Sigmoid colon (tissue), 4 donors: Measurements from ENCODE around the gene CFAP47.

Experiments used
- CTCF ChIP-seq, 4 experiments: fragments of 450-650 bp in 3 of 4; fragments of 200-600 bp in 1 of 4; IDR thresholded peaks; one replicate each; pipeline ENCODE4 v1.5.1; 2016 to 2019; ENCODE audit warnings: antibody characterized with exemption in 4 of 4, mild to moderate bottlenecking in 3 of 4, moderate library complexity in 2 of 4
- POLR2A ChIP-seq, 2 donors: fragments of 450-650 bp; IDR thresholded peaks; one replicate each; pipeline ENCODE4 v1.6.1; 2016; ENCODE audit warnings: antibody characterized with exemption in 2 of 2, mild to moderate bottlenecking in 2 of 2, moderate library complexity in 2 of 2
- POLR2AphosphoS5 ChIP-seq, 4 donors: sonication (generic); formaldehyde crosslinking; IDR thresholded peaks; one replicate each; pipeline ENCODE4 v1.6.1; 2017; ENCODE audit warnings: antibody characterized with exemption in 4 of 4

- TF ChIP-seq CTCF (IDR thresholded peaks at IDR 0.05) (no peak), POLR2A (IDR thresholded peaks at IDR 0.05) (no peak), POLR2AphosphoS5 (IDR thresholded peaks at IDR 0.05) (no peak)
Observed at GRCh38 chrX:36102425-36102824, 182.9 kb downstream of the CFAP47 start.
